Osteoblast (primary cell): ENCODE measurements around the gene OPCML. TPM values are rescaled to one million over a fixed set of nuclear protein-coding genes. Genes with fewer than 3 reads are reported as not detected.

Experiments
- DNase-seq: peaks from one replicate; pipeline ENCODE4 v3.0.0; 2011; ENCODE audit warnings: low spot score, mixed read lengths; ENCODE audit not compliant: insufficient read length; ENCODE audit errors: missing footprints
- H2AFZ ChIP-seq: 2 replicates; pipeline ENCODE4 v1.6.0; 2011; ENCODE audit warnings: mild to moderate bottlenecking, low read length
- H3K27ac ChIP-seq: 2 replicates; pipeline ENCODE4 v1.5.1; 2011; ENCODE audit warnings: mild to moderate bottlenecking, low read depth, low read length, moderate library complexity
- H3K27me3 ChIP-seq: 2 replicates; pipeline ENCODE4 v1.6.0; 2012; ENCODE audit warnings: mild to moderate bottlenecking, control low read depth, inconsistent platforms, low read length, moderate library complexity; ENCODE audit not compliant: insufficient read depth
- H3K36me3 ChIP-seq: 2 replicates; pipeline ENCODE4 v1.5.1; 2011; ENCODE audit warnings: mild to moderate bottlenecking, low read length, control low read depth, moderate library complexity; ENCODE audit not compliant: insufficient read depth
- H3K4me1 ChIP-seq: 2 replicates; pipeline ENCODE4 v1.5.1; 2011; ENCODE audit warnings: mild to moderate bottlenecking, low read length, control low read depth, moderate library complexity; ENCODE audit not compliant: insufficient read depth
- H3K4me2 ChIP-seq: 2 replicates; pipeline ENCODE4 v1.6.0; 2011; ENCODE audit warnings: mild to moderate bottlenecking, low read length; ENCODE audit not compliant: insufficient read depth
- H3K4me3 ChIP-seq: fragments of 200-600 bp; sonication (generic); 3 replicates; pipeline ENCODE4 v1.5.1; 2012; ENCODE audit warnings: mild to moderate bottlenecking, low read length, inconsistent platforms; ENCODE audit not compliant: insufficient read depth
- H3K79me2 ChIP-seq: 2 replicates; pipeline ENCODE4 v1.6.0; 2012; ENCODE audit warnings: mild to moderate bottlenecking, low read length, control low read depth, inconsistent platforms; ENCODE audit not compliant: insufficient read depth
- H3K9me3 ChIP-seq: 2 replicates; pipeline ENCODE4 v1.5.1; 2011; ENCODE audit warnings: low read depth, low read length, control low read depth
- H4K20me1 ChIP-seq: 2 replicates; pipeline ENCODE4 v1.6.0; 2012; ENCODE audit warnings: mild to moderate bottlenecking, low read length, control low read depth; ENCODE audit not compliant: insufficient read depth
- CTCF ChIP-seq: IDR thresholded peaks from 2 replicates; pipeline ENCODE4 v1.5.1; 2011; ENCODE audit warnings: mild to moderate bottlenecking, low read depth, low read length, moderate library complexity; ENCODE audit errors: extremely low read depth
- total RNA-seq: library from RNA; depleted of rRNA; stranded (reverse); fragments of >200 nt; gene quantifications from 2 replicates; pipeline ENCODE4 v1.2.3, GENCODE V29; 2012

Gene OPCML
- total RNA-seq, 1 donor = 0.36 TPM

GRCh38 chr11:132943706-132944568 lies 588.4 kb downstream of the OPCML start:
- Histone ChIP-seq H3K4me3 (peak overlapping the region; percentile 67), H3K9me3 (no peaks in the 10 kb centered on the region), H3K4me1 (peaks cover 4% of the 10 kb centered on the region), H3K27ac (no peak overlapping the region), H2AFZ (peak overlapping the region; percentile 83), H3K27me3 (peaks cover 10% of the 10 kb centered on the region), H3K36me3 (no peaks in the 10 kb centered on the region), H4K20me1 (no peaks in the 10 kb centered on the region), H3K79me2 (no peaks in the 10 kb centered on the region), H3K4me2 (peak overlapping the region; percentile 83)
- DNase-seq = no peak
- TF ChIP-seq CTCF = no peak

- Histone ChIP-seq H3K79me2 (no peaks in the 10 kb centered on the region), H3K4me2 (peak overlapping the region; percentile 83)
These were observed 589.0 kb downstream of the OPCML start for GRCh38 chr11:132943357-132943705.

GRCh38 chr11:132942611-132943356 lies 589.5 kb downstream of the OPCML start:
- Histone ChIP-seq H3K36me3 (no peaks in the 10 kb centered on the region), H2AFZ (peak overlapping the region; percentile 83), H4K20me1 (no peaks in the 10 kb centered on the region), H3K79me2 (no peaks in the 10 kb centered on the region), H3K27ac (no peak overlapping the region), H3K27me3 (peaks cover 10% of the 10 kb centered on the region), H3K9me3 (no peaks in the 10 kb centered on the region), H3K4me3 (peak overlapping the region; percentile 67), H3K4me2 (peak overlapping the region; percentile 83), H3K4me1 (peaks cover 4% of the 10 kb centered on the region)
- no peak for DNase-seq
- no peak for TF ChIP-seq CTCF

More at GRCh38 chr11:132943357-132943705, 589.0 kb downstream of the OPCML start:
- H2AFZ ChIP-seq = peak overlapping the region; percentile 83
- H4K20me1 ChIP-seq = no peaks in the 10 kb centered on the region
- peak overlapping the region; percentile 67 for H3K4me3 ChIP-seq
- no peak for TF ChIP-seq CTCF
- peaks cover 10% of the 10 kb centered on the region for H3K27me3 ChIP-seq
- no peaks in the 10 kb centered on the region for H3K36me3 ChIP-seq
- peaks cover 4% of the 10 kb centered on the region for H3K4me1 ChIP-seq
- no peaks in the 10 kb centered on the region for H3K9me3 ChIP-seq
- no peak overlapping the region for H3K27ac ChIP-seq
- no peak for DNase-seq

- Histone ChIP-seq H4K20me1 (no peaks in the 10 kb centered on the region), H3K9me3 (no peaks in the 10 kb centered on the region), H3K27me3 (peaks cover 10% of the 10 kb centered on the region), H3K27ac (no peak overlapping the region), H3K4me3 (no peak overlapping the region), H3K79me2 (no peaks in the 10 kb centered on the region), H2AFZ (no peak overlapping the region), H3K4me1 (peaks cover 4% of the 10 kb centered on the region), H3K36me3 (no peaks in the 10 kb centered on the region), H3K4me2 (no peak overlapping the region)
- no peak for TF ChIP-seq CTCF
- no peak for DNase-seq
These were observed 590.5 kb downstream of the OPCML start for GRCh38 chr11:132941761-132942160.
